HG02678 (cell line): Measurements from ENCODE around the gene SEMA5B.

Experiments used
- ATAC-seq: cut with Tn5 transposase; IDR thresholded peaks from one replicate; pipeline ENCODE4 v1.9.1; 2021; ENCODE audit warnings: mild to moderate bottlenecking, moderate library complexity; ENCODE audit not compliant: unreplicated experiment

Gene SEMA5B

DNA sequence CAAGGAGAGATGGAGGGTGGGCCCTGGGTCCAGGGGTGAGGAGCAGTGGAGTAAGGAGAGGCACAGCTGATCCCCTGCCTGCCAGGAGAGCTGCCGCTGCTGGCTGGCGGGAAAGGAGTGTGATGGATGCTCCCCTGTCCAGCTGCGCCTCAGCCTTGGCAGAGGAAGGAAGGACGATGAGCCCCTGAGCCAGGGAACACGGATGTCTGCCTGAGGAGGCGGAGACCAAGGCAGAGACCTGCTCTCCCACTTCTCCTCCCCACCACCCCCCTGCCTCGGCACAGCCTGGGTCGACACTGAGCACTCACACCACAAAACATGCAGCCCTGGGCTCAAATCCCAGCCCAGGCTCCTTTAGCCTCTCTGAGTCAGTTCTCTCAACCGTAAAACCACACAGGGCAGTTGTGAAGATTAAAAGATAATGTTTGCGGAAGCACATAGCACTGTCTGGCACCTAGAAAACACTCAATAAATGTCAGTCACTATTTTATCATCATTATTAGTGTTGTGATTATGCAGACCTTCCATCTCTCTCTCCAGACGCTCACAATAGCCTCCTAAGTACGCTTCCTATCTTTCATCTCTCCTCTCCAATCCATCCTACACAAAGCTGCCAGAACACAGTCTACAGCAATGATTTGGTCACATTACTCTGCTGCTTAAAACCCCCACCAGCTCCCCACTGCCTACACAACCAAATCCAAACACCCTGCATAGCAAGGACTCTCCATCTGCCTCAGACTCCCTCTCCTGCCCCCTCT lies 52.2 kb downstream of the SEMA5B start:
- peak; percentile 69 for ATAC-seq

DNA sequence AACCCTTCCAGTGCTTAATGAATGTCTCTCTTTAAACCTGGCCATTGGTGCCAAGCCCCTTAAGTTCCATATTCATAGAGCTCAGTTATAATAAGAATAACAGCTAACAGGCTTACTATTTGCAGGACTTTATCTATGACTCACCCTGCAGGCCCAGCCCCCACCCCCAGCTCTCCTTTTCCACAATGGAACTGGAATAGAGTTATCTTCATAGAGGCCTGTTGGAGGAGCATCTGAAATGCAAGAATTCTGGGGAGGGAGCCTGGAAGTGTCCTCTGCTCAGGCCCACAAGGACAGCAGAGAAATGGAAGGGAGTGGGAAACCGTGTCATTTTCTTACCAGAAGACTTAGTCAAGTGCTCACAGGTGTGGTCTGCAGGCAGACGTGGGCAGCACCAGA lies 52.8 kb downstream of the SEMA5B start:
- no peak for ATAC-seq

DNA sequence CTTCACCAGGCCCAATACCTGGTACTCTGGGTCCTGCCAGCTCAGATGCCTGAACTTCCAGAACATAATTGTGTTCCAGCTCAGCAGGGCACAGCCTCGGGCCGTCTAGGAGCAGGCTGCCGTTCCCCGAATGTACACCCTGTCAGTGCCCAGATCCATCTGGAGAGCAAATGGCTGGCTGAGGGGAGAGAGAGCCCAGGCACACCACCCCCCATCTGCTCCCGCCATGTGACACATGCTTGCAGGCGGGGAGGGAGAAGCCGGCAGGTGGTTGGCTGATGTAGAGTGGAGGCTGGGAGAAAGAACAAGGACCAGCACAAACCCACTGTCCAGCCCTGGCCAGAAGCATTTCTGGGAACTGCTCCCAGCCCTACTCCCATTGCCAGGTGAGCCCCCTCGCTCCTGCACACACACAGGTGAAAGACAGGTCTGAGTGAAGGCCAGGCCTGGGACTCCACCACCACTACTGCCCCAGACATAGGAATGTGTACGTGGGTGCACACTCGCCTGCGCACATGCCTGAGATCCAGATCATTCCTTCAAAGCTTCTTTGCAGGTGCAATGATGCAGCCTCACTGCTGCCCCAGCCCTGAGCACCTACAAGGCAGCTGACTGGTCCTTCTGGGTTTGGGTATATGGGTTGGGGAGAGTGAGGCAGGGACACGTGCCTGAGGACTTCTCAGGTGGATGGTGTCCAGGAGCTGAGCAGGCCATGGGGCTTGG lies 53.5 kb downstream of the SEMA5B start:
- ATAC-seq = no peak

DNA sequence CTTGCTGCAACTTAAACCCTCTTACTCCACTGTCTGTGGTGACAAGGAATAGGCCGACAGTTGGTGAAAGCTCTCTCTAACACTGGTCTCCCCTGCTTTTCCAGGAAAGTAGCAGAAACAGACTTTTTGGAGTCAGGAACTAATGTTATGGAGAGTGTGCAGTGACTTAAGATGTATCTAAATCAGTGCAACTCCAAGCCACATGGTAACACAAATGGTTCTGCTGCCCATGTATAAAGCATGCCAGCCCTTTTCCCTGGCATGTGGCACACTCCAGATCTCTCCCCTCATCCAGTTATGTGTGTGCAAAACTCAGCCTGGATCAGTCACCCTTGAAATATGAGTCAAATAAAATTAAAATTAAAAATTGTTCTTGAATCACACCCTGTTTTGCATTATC lies 55.4 kb downstream of the SEMA5B start:
- no peak for ATAC-seq

- ATAC-seq = no peak
These were observed 57.7 kb downstream of the SEMA5B start for GRCh38 chr3:122969585-122970469.

GRCh38 chr3:122967765-122968164 lies 59.8 kb downstream of the SEMA5B start:
- no peak for ATAC-seq

GRCh38 chr3:122967356-122967755 lies 60.2 kb downstream of the SEMA5B start:
- ATAC-seq = no peak

DNA sequence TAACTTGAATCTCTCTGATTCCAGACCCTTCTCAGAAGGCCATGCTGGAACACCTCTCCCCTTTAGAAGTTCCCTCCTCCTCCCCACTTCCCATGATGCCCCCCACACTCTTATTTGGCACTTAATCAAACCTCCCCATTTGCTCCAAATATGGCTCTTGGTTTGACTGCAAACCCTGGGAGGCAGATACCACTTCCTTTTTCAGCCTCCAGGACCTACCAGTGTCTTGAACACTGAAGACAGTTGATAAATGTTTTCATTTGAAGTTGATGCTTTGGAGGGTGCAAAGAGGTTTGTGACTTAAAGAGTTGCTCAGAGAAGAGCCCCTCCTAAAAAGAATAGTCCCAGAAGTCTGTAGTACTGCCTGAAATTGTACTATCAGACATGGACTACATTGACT lies 61.5 kb downstream of the SEMA5B start:
- no peak for ATAC-seq

DNA sequence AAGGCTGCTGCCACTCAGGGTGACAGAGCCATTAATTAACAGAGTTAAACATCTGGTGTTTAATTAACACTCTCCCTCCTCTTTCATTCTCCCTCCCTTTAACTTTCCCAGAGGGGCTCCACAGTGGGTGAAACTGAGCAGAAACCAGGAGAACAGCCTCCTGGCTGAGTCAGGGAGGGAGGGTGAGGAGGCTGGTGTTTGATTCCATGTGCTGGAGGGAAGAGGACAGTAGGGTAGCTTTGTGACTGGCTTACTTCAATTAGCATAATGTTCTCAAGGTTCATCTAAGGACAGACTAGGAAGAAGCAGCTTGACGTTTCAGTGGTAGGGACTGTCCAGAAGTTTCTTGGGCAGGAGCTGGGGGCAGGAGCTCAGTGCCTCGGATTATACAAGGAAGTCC lies 62.8 kb downstream of the SEMA5B start:
- ATAC-seq = no peak

- ATAC-seq = no peak
These were observed 65.4 kb downstream of the SEMA5B start for GRCh38 chr3:122962149-122962548.

- ATAC-seq = no peak
These were observed 66.4 kb downstream of the SEMA5B start for GRCh38 chr3:122961146-122961545.

DNA sequence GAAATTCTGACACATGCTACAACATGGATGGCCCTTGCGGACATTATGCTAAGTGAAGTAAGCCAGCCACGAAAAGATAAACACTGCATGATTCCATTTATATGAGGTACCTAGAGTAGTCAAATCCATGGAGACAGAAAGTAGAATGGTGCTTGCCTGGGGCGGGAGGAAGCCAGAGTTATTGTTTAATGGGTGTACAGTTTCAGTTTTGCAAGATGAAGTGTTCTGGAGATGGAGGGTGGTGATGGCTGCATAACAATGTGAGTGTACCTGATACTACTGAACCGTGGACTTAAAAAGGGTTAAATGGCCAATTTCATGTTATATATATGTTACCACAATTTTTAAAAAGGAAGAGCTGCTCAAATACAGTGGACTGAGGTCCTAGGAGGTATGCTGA lies 66.9 kb downstream of the SEMA5B start:
- ATAC-seq = no peak

DNA sequence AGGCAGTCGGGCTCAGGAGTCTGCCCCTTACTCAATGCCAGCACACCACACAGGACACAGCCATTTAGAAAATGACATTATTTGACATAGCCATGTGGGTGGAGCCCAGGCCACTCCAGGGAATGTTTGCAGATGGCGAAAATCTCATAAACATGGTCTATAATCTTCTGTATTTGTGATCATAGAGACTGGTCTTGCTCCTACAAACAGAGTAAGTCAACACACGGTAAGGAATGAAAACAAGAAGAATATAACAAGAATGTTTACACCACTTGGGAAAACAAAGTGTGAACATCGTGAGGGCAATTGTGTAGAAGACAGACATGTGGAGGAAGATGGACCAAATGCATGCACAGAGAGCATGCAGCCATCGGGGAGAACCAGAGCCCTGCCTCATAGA lies 68.2 kb downstream of the SEMA5B start:
- no peak for ATAC-seq

- no peak for ATAC-seq
These were observed 69.6 kb downstream of the SEMA5B start for GRCh38 chr3:122957707-122958689.

DNA sequence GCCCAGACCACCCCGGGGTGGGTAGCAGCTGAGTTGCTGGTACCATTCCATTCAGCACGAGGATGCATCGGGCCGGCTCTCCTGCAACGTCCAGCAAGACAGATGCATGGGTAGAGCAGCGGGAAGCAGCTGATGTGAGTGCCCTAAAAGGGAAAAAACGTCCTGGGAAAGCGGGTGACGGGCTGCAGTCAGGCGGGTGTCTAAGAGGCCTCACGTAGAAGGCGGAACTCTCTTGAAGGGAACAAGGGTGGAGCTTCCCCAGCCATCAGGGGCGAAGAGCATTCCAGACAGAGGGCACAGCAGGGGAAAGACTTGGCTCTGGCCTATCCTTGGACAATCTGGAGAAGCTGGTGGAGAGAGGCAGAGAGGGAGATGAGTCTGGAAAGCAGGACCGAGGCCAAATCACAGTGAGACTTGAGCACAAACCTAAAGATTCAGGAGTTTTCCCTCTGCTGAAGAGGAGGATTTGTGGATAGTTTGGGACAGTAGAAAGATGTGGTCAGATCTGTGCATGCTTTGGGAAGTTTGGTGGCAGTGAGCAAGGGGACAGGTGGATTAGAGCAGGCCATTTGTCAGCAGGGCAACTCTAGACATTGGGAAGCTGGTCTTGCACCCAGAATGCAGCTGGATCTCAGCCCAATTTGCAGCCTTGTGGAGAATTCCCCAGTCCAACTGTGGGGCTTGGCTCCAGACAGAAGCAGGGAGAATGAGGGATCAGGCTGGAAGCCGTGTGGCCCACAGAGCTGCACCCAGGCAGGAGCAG lies 70.7 kb downstream of the SEMA5B start:
- ATAC-seq = no peak

GRCh38 chr3:122955916-122956692 lies 71.5 kb downstream of the SEMA5B start:
- ATAC-seq = no peak

DNA sequence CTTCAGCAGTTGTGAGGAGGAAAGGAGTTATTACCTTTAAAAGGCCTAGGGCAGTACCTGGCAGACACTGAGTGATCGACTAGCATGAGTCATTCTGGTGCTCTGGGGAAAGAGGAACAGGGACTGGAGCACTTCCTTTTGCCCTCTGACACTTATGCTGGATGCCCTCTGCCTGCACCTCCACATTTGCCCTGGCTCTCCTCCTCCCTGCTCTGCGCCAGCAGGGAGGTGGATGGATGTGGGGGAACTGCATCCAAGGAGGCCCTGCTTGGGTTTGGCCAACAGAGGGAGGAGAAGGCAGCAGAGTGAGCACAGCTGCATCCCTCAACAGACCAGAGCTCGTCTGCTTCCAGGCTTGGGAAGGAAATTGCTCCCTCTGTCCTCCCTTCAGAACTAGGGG lies 75.0 kb downstream of the SEMA5B start:
- no peak for ATAC-seq

- no peak for ATAC-seq
These were observed 79.2 kb downstream of the SEMA5B start for GRCh38 chr3:122948408-122948807.

DNA sequence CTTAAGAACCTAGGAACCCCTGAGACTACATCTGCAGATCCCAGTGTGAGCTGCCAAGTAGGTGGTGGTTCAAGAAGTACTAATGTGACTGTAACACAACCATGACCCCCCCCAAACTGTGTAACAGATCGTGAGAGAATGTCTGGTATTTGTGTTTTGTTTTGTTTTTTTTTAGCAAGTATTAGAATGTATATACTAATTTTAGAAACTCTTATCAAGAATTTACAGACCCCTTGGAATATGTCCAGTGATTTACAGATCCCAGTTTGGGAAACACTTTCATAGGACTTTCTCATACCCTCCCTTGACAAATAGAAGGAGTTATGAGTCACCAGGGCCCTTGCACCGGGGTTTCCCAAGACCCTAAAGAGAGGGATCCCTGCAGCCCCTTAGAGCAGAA lies 79.8 kb downstream of the SEMA5B start:
- no peak for ATAC-seq
